Transverse colon (tissue), 4 donors: ENCODE data around the gene GNB2. TPM values are rescaled to one million over a fixed set of nuclear protein-coding genes. Genes with fewer than 3 reads are reported as not detected.

Source experiments
- DNase-seq: peaks from one replicate; pipeline ENCODE4 v3.0.0-alpha.2; 2019
- H3K27ac ChIP-seq, 4 donors: fragments of 200-600 bp; sonication (generic); 2 replicates each; pipeline ENCODE4 v1.5.1; 2016 to 2018; ENCODE audit warnings: inconsistent platforms in 4 of 4
- H3K27me3 ChIP-seq: fragments of 200-600 bp; sonication (generic); 2 replicates; pipeline ENCODE4 v1.5.1; 2017; ENCODE audit warnings: inconsistent platforms
- H3K36me3 ChIP-seq, 4 donors: fragments of 200-600 bp; sonication (generic); 2 replicates each; pipeline ENCODE4 v1.5.1; 2017 to 2019; ENCODE audit warnings: inconsistent platforms in 4 of 4
- H3K4me1 ChIP-seq, 4 donors: fragments of 200-600 bp; sonication (generic); 2 replicates each; pipeline ENCODE4 v1.5.1; 2017 to 2020; ENCODE audit warnings: inconsistent platforms in 4 of 4
- H3K4me3 ChIP-seq, 4 donors: fragments of 200-600 bp; sonication (generic); 1 replicate in 1 of 4; 2 replicates in 3 of 4; pipeline versions ENCODE4 v1.5.1 to v1.6.1; 2017 to 2019; ENCODE audit warnings: inconsistent platforms in 4 of 4
- H3K9me3 ChIP-seq, 2 donors: fragments of 200-600 bp; sonication (generic); 2 replicates each; pipeline ENCODE4 v1.5.1; 2017 to 2019; ENCODE audit warnings: inconsistent platforms in 2 of 2
- CTCF ChIP-seq, 5 experiments: fragments of 200-600 bp in 3 of 5; fragments of 450-650 bp in 2 of 5; sonication (generic) in 3 of 5; IDR thresholded peaks; 1 replicate in 2 of 5; 2 replicates in 3 of 5; pipeline ENCODE4 v1.5.1; 2016 to 2017; ENCODE audit warnings: antibody characterized with exemption in 5 of 5, inconsistent platforms in 3 of 5, mild to moderate bottlenecking in 2 of 5, moderate library complexity in 1 of 5
- EP300 ChIP-seq: sonication (generic); formaldehyde crosslinking; IDR thresholded peaks from one replicate; pipeline ENCODE4 v1.6.1; 2017; ENCODE audit warnings: antibody characterized with exemption, low read depth
- POLR2A ChIP-seq: fragments of 450-650 bp; IDR thresholded peaks from one replicate; pipeline ENCODE4 v1.6.1; 2016; ENCODE audit warnings: antibody characterized with exemption, mild to moderate bottlenecking, moderate library complexity
- POLR2AphosphoS5 ChIP-seq, 3 donors: sonication (generic); formaldehyde crosslinking; IDR thresholded peaks; one replicate each; pipeline ENCODE4 v1.6.1; 2016; ENCODE audit warnings: antibody characterized with exemption in 3 of 3
- WGBS, 2 donors: methylation state at CpG; one replicate each; pipeline ENCODE4 v1.1.5; 2018; ENCODE audit warnings: low coverage in 1 of 2; 5-methylcytosine and 5-hydroxymethylcytosine counted together
- in situ Hi-C, 4 donors: fragments of 200-750 bp; cut with MboI; loops; one replicate each; pipeline versions ENCODE4 v1.15.0 to v1.15.1; 2017; ENCODE audit warnings: low sequenced_read_pairs in 3 of 4, low pct_ligation_motif_present in 1 of 4, low pct_unique_long_range_greater_than_20kb in 1 of 4
- intact Hi-C: fragments of 100-400 bp; cut with DNase I; formaldehyde crosslinking; loops from one replicate; pipeline ENCODE4 v1.15.1; 2023; ENCODE audit warnings: low total_unique reads
- total RNA-seq, 4 donors: library from RNA; depleted of rRNA; stranded (reverse); fragments of >200 nt; gene quantifications; one replicate each; pipeline ENCODE4 v1.1.0, GENCODE V29; 2016

GNB2 gene
- total RNA-seq, 4 donors from 2014 or later: 192 to 301 (median 246) TPM

GRCh38 chr7:100674411-100675104 is 1.0 kb downstream of the GNB2 start:
- TF ChIP-seq POLR2AphosphoS5 (IDR thresholded peaks at IDR 0.05): no peak
- no peak for TF ChIP-seq POLR2A
- TF ChIP-seq EP300: no peak
- no peak for TF ChIP-seq CTCF (IDR thresholded peaks at IDR 0.05)
- in situ Hi-C loops: loop anchor here in 3 of 4 donors (10.0 to 25.0 kb wide), 3 partner anchors 87 to 212 kb away; partner anchors contain the start of genes FBXO24 (in 2 of the 3), LRCH4 (in 2 of the 3) and SPACDR (in 2 of the 3)
- 0% methylated on average over 1 to 42 of the region's 43 CpGs for WGBS, 2 donors

DNA sequence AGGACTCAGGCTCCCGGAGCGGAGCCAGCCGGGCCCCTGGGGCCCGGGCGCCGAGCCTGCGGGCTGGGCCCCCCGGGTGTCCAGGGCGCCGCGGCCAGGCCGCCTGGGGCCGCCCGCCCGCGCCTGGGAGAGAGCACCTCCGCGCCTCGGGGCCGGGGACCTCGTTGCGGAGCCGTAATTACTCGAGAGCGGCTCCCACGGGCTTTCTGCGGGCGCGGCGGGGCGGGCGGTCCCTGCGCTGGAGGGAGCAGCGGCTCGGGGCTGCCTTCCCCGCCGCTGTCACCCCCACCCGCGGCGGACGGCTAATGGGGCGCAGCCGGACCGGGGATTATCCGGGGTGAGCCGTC is 1.5 kb downstream of the GNB2 start:
- 0% methylated on average over 7 of the region's 46 CpGs; no CpG with 5 or more reads in 1 of the 2 donors for WGBS, 2 donors
- Histone ChIP-seq H3K9me3 (no peaks in the 10 kb centered on the region), H3K36me3 (peaks cover 0 to 23% (median 15%) of the 10 kb centered on the region in 4 donors), H3K27ac (peak overlapping the region; percentile 94 to 100 (median 98)), H3K27me3 (no peaks in the 10 kb centered on the region), H3K4me3 (peak overlapping the region; percentile 77 to 100 (median 96)), H3K4me1 (peaks cover 0 to 19% (median 9%) of the 10 kb centered on the region in 4 donors)
- intact Hi-C loops: no loop called here
- TF ChIP-seq POLR2A (no peak), EP300 (no peak), POLR2AphosphoS5 (IDR thresholded peaks at IDR 0.05) (no peak), CTCF (IDR thresholded peaks at IDR 0.05) (no peak)
- in situ Hi-C loops: loop anchor here in 3 of 4 donors (10.0 to 25.0 kb wide), 3 partner anchors 88 to 213 kb away; partner anchors contain the start of genes FBXO24 (in 2 of the 3), LRCH4 (in 2 of the 3) and SPACDR (in 2 of the 3)
- no peak for DNase-seq

More at GRCh38 chr7:100674411-100675104, 1.0 kb downstream of the GNB2 start:
- Histone ChIP-seq H3K27me3 (no peaks in the 10 kb centered on the region), H3K9me3 (no peaks in the 10 kb centered on the region), H3K27ac (peak overlapping the region; percentile 94 to 100 (median 98)), H3K36me3 (peaks cover 0 to 23% (median 15%) of the 10 kb centered on the region in 4 donors), H3K4me1 (peaks cover 0 to 19% (median 9%) of the 10 kb centered on the region in 4 donors), H3K4me3 (peak overlapping the region; percentile 77 to 100 (median 96))
- DNase-seq: peak; percentile 49
- intact Hi-C loops: loop anchor here (5.0 kb wide), 1 partner anchor 92 kb away; no protein-coding TSS in a partner anchor

- in situ Hi-C loops: loop anchor here in 3 of 4 donors (10.0 to 25.0 kb wide), 3 partner anchors 88 to 213 kb away; partner anchors contain the start of genes FBXO24 (in 2 of the 3), LRCH4 (in 2 of the 3) and SPACDR (in 2 of the 3)
- Histone ChIP-seq H3K27me3 (no peaks in the 10 kb centered on the region), H3K36me3 (peaks cover 0 to 23% (median 15%) of the 10 kb centered on the region in 4 donors), H3K4me1 (peaks cover 0 to 19% (median 9%) of the 10 kb centered on the region in 4 donors), H3K4me3 (peak overlapping the region; percentile 77 to 100 (median 96)), H3K27ac (peak overlapping the region; percentile 94 to 100 (median 98)), H3K9me3 (no peaks in the 10 kb centered on the region)
- 5% methylated on average over 32 of the region's 59 CpGs; no CpG with 5 or more reads in 1 of the 2 donors for WGBS, 2 donors
- peak; percentile 86 for DNase-seq
- TF ChIP-seq EP300 (no peak), POLR2AphosphoS5 (IDR thresholded peaks at IDR 0.05) (peak; percentile 46 to 56 (median 50)), POLR2A (peak; percentile 22), CTCF (IDR thresholded peaks at IDR 0.05) (no peak)
- intact Hi-C loops: no loop called here
Observed at GRCh38 chr7:100675581-100676350, 2.2 kb downstream of the GNB2 start.
